DOHH2 (cell line): ENCODE measurements around the gene CFAP61.

Experiments
- H3F3A ChIP-seq: fragments of 200-600 bp; sonication (generic), shearing (Covaris generic); 2 replicates; pipeline ENCODE4 v1.6.0; 2016; ENCODE audit warnings: antibody characterized with exemption, mild to moderate bottlenecking; ENCODE audit not compliant: control insufficient read depth, insufficient read depth
- H3K27ac ChIP-seq: fragments of 200-600 bp; sonication (generic); 2 replicates; pipeline ENCODE4 v1.5.1; 2014; ENCODE audit warnings: low read depth, mild to moderate bottlenecking, low read length, moderate library complexity
- H3K27me3 ChIP-seq: fragments of 200-600 bp; sonication (generic); 2 replicates; pipeline ENCODE4 v1.6.1; 2014; ENCODE audit warnings: mild to moderate bottlenecking, low read length, mixed read lengths; ENCODE audit not compliant: control insufficient read depth
- H3K36me3 ChIP-seq: fragments of 200-600 bp; sonication (generic); 2 replicates; pipeline ENCODE4 v1.6.1; 2014; ENCODE audit warnings: mild to moderate bottlenecking, low read length, moderate library complexity, mixed read lengths; ENCODE audit not compliant: control insufficient read depth
- H3K4me1 ChIP-seq: fragments of 200-600 bp; sonication (generic); 2 replicates; pipeline ENCODE4 v1.6.1; 2014; ENCODE audit warnings: mild to moderate bottlenecking, low read length, mixed read lengths; ENCODE audit not compliant: control insufficient read depth
- H3K4me2 ChIP-seq: fragments of 200-600 bp; sonication (generic); 2 replicates; pipeline ENCODE4 v1.6.0; 2014; ENCODE audit warnings: mild to moderate bottlenecking, low read length, moderate library complexity
- H3K4me3 ChIP-seq: fragments of 200-600 bp; sonication (generic); 2 replicates; pipeline ENCODE4 v1.5.1; 2014; ENCODE audit warnings: mild to moderate bottlenecking, low read length, mixed read lengths
- H3K79me2 ChIP-seq: fragments of 200-600 bp; sonication (generic); 2 replicates; pipeline ENCODE4 v1.6.1; 2014; ENCODE audit warnings: mild to moderate bottlenecking, low read length, mixed read lengths; ENCODE audit not compliant: control insufficient read depth
- H3K9me2 ChIP-seq: fragments of 200-600 bp; sonication (generic); replicated peaks from 2 replicates; pipeline ENCODE4 v1.6.1; 2014; ENCODE audit warnings: mild to moderate bottlenecking, low read length, mixed read lengths; ENCODE audit not compliant: control insufficient read depth
- H3K9me3 ChIP-seq: fragments of 200-600 bp; sonication (generic); 2 replicates; pipeline ENCODE4 v1.6.1; 2014; ENCODE audit warnings: antibody characterized with exemption, low read length, mixed read lengths; ENCODE audit not compliant: control insufficient read depth, insufficient read depth
- H4K20me1 ChIP-seq: fragments of 200-600 bp; sonication (generic); 2 replicates; pipeline ENCODE4 v1.6.0; 2014; ENCODE audit warnings: low read depth, mild to moderate bottlenecking, antibody characterized with exemption, low read length, moderate library complexity; ENCODE audit not compliant: control insufficient read depth, insufficient read depth
- EZH2phosphoT487 ChIP-seq: fragments of 200-600 bp; sonication (generic); IDR thresholded peaks from 2 replicates; pipeline ENCODE4 v1.6.1; 2017; ENCODE audit warnings: borderline replicate concordance, mild to moderate bottlenecking, antibody characterized with exemption, low read length, moderate library complexity, mixed read lengths
- TF ChIP-seq, protein P1 (sequence below): fragments of 200-600 bp; sonication (generic); IDR thresholded peaks from one replicate; pipeline ENCODE4 v1.5.1; 2014; ENCODE audit warnings: antibody characterized with exemption, mild to moderate bottlenecking, low read depth, low read length; ENCODE audit not compliant: poor library complexity, severe bottlenecking

CFAP61 gene

DNA sequence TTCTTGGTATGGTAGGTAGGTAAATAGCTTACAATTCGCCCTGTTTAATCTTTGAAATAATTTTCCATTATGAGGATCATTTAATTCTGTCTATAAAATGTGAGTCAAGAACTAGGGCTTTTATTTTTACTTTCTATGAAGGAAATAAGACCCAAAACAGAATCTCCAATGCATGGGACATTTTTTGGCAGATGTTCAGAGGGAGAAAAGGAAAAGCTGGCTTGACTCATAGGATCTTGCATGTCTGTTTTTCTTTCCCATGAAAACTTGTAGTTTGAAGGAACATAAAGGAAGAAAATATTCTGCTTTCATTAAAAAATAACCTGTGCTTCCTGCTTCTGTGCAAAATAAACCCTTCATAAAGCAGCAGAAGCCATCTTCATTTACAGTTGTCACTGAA is 172.5 kb downstream of the CFAP61 start:
- Histone ChIP-seq H3K4me2 (no peak overlapping the region), H3F3A (no peaks in the 10 kb centered on the region), H3K36me3 (no peaks in the 10 kb centered on the region), H3K9me2 (no peaks in the 10 kb centered on the region), H3K4me1 (no peaks in the 10 kb centered on the region), H4K20me1 (no peaks in the 10 kb centered on the region), H3K79me2 (no peaks in the 10 kb centered on the region), H3K9me3 (no peaks in the 10 kb centered on the region), H3K27me3 (peaks cover 2% of the 10 kb centered on the region; the same call in 1 of the 2 replicates), H3K27ac (no peak overlapping the region), H3K4me3 (no peak overlapping the region)
- TF ChIP-seq, protein P1, sequence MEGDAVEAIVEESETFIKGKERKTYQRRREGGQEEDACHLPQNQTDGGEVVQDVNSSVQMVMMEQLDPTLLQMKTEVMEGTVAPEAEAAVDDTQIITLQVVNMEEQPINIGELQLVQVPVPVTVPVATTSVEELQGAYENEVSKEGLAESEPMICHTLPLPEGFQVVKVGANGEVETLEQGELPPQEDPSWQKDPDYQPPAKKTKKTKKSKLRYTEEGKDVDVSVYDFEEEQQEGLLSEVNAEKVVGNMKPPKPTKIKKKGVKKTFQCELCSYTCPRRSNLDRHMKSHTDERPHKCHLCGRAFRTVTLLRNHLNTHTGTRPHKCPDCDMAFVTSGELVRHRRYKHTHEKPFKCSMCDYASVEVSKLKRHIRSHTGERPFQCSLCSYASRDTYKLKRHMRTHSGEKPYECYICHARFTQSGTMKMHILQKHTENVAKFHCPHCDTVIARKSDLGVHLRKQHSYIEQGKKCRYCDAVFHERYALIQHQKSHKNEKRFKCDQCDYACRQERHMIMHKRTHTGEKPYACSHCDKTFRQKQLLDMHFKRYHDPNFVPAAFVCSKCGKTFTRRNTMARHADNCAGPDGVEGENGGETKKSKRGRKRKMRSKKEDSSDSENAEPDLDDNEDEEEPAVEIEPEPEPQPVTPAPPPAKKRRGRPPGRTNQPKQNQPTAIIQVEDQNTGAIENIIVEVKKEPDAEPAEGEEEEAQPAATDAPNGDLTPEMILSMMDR, result no peak
- no peak for TF ChIP-seq EZH2phosphoT487

DNA sequence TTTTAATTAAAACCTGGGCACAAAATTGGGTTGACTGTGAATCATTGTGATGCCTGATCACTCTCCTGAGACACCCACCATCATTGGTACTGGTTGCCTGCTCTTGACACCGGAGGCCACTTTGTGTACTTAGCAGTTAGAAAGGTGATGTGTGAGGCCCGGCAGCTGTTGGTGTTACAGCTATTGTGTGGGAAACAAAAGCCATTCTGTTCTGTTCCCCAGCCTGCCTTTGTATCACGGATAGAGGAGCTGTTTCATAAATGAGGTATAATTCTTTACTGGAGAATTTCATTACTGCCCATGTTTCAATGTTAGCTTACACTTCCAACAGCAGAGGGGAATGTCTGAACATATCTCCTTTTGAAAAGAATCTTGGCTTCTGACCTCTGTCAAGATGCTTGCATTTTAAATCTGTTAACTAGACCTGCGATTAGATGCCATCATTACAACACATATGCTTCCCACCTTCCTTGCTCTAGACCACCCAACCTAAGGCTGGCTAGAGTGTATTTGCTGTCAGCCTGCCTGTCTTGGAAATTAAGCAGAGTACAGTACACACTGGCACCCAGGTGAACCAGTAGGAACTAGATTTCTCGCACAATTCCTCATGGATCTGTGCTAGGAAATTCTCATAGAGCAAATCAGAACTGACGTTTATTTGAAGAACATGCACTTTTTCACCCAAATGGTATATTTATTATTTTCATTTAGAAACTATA is 173.2 kb downstream of the CFAP61 start:
- H3K4me3 ChIP-seq, result no peak overlapping the region
- peaks cover 2% of the 10 kb centered on the region; the same call in 1 of the 2 replicates for H3K27me3 ChIP-seq
- H3K79me2 ChIP-seq, result no peaks in the 10 kb centered on the region
- H3F3A ChIP-seq, result no peaks in the 10 kb centered on the region
- H3K9me2 ChIP-seq, result no peaks in the 10 kb centered on the region
- H3K36me3 ChIP-seq, result no peaks in the 10 kb centered on the region
- TF ChIP-seq EZH2phosphoT487, result no peak
- TF ChIP-seq, protein P1, result no peak
- no peak overlapping the region for H3K4me2 ChIP-seq
- no peak overlapping the region for H3K27ac ChIP-seq
- H3K9me3 ChIP-seq, result no peaks in the 10 kb centered on the region
- H4K20me1 ChIP-seq, result no peaks in the 10 kb centered on the region
- no peaks in the 10 kb centered on the region for H3K4me1 ChIP-seq

DNA sequence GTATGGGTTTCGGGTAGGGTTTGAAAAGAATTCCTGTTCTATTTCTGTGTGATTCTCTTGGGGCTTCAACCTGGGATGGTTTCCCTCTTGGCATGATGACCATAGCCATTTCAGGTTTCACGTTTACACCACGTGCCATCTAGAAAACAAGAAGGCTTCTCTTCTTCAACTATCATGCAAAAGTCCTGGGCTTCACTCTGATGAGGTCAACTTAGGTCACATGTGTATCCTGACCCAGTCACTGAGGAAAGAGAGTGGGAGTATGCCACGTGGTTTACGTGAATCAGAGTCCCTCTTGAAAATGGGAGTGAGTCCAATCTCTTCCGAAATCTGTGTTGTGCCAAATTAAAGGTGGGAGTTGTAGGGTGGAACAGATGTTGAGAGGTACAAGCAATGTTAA is 174.2 kb downstream of the CFAP61 start:
- Histone ChIP-seq H3K79me2 (no peaks in the 10 kb centered on the region), H3K4me1 (no peaks in the 10 kb centered on the region), H3K27me3 (no peaks in the 10 kb centered on the region; the same call in 1 of the 2 replicates), H3K4me3 (no peak overlapping the region), H3K9me2 (no peaks in the 10 kb centered on the region), H3K27ac (no peak overlapping the region), H3K36me3 (no peaks in the 10 kb centered on the region), H3F3A (no peaks in the 10 kb centered on the region), H4K20me1 (no peaks in the 10 kb centered on the region), H3K4me2 (no peak overlapping the region), H3K9me3 (no peaks in the 10 kb centered on the region)
- no peak for TF ChIP-seq EZH2phosphoT487
- TF ChIP-seq, protein P1, result no peak
